BE2C (cell line): ENCODE measurements around the gene THSD4.

Experiments used
- DNase-seq: peaks from one replicate; pipeline ENCODE4 v3.0.0-alpha.2; 2020
- H3K27me3 ChIP-seq: fragments of 250-450 bp; sonication (Bioruptor Pico); 2 replicates; pipeline ENCODE4 v1.5.1; 2020; ENCODE audit warnings: mild to moderate bottlenecking
- H3K36me3 ChIP-seq: fragments of 250-450 bp; sonication (Bioruptor Pico); 2 replicates; pipeline ENCODE4 v1.5.1; 2020; ENCODE audit warnings: mild to moderate bottlenecking
- H3K4me1 ChIP-seq: fragments of 250-450 bp; sonication (Bioruptor Pico); 2 replicates; pipeline ENCODE4 v1.5.1; 2020
- H3K4me3 ChIP-seq: 2 replicates; pipeline ENCODE4 v1.5.1; 2011; ENCODE audit warnings: low read depth, low read length
- H3K9me3 ChIP-seq: fragments of 250-450 bp; sonication (Bioruptor Pico); 2 replicates; pipeline ENCODE4 v1.5.1; 2020
- TF ChIP-seq, protein P1 (sequence below): IDR thresholded peaks from 2 replicates; pipeline ENCODE4 v1.5.1; 2012; ENCODE audit warnings: mild to moderate bottlenecking, low read depth, low read length

Gene THSD4

GRCh38 chr15:71380345-71380744 lies 265.1 kb downstream of the THSD4 start:
- DNase-seq = no peak
- TF ChIP-seq, protein P1, sequence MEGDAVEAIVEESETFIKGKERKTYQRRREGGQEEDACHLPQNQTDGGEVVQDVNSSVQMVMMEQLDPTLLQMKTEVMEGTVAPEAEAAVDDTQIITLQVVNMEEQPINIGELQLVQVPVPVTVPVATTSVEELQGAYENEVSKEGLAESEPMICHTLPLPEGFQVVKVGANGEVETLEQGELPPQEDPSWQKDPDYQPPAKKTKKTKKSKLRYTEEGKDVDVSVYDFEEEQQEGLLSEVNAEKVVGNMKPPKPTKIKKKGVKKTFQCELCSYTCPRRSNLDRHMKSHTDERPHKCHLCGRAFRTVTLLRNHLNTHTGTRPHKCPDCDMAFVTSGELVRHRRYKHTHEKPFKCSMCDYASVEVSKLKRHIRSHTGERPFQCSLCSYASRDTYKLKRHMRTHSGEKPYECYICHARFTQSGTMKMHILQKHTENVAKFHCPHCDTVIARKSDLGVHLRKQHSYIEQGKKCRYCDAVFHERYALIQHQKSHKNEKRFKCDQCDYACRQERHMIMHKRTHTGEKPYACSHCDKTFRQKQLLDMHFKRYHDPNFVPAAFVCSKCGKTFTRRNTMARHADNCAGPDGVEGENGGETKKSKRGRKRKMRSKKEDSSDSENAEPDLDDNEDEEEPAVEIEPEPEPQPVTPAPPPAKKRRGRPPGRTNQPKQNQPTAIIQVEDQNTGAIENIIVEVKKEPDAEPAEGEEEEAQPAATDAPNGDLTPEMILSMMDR = no peak
- peaks cover 2% of the 10 kb centered on the region; the same call in 1 of the 2 replicates for H3K4me1 ChIP-seq
- no peaks in the 10 kb centered on the region for H3K9me3 ChIP-seq
- no peak overlapping the region for H3K4me3 ChIP-seq
- no peaks in the 10 kb centered on the region for H3K27me3 ChIP-seq
- no peaks in the 10 kb centered on the region for H3K36me3 ChIP-seq

GRCh38 chr15:71384501-71384900 lies 269.2 kb downstream of the THSD4 start:
- no peaks in the 10 kb centered on the region for H3K9me3 ChIP-seq
- no peaks in the 10 kb centered on the region for H3K27me3 ChIP-seq
- no peak for DNase-seq
- TF ChIP-seq, protein P1 = no peak
- H3K4me3 ChIP-seq = no peak overlapping the region
- no peaks in the 10 kb centered on the region for H3K36me3 ChIP-seq
- peaks cover 2% of the 10 kb centered on the region; the same call in 1 of the 2 replicates for H3K4me1 ChIP-seq

DNA sequence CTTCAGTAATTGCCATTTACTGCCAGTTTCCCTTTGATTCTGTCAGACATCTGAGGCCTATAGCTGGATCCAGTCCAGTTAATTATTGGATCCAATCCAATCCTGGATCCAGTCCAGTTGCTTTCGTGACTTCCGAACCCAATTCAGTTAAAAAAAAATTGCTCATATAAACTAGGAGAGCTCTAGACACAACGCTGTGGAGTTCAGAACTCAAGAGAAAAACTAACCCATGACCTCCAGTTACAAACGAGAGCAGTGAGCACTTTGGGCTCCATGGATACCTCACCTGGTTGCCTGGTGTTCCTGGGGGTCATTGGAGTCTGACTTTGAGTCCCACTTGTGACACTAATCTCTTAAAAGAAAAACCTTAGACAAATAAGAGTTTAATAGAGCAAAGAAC lies 269.8 kb downstream of the THSD4 start:
- Histone ChIP-seq H3K9me3 (no peaks in the 10 kb centered on the region), H3K4me1 (peaks cover 2% of the 10 kb centered on the region; the same call in 1 of the 2 replicates)
- no peak for DNase-seq

GRCh38 chr15:71385457-71385856 lies 270.2 kb downstream of the THSD4 start:
- Histone ChIP-seq H3K27me3 (no peaks in the 10 kb centered on the region), H3K9me3 (no peaks in the 10 kb centered on the region), H3K36me3 (no peaks in the 10 kb centered on the region), H3K4me3 (no peak overlapping the region), H3K4me1 (peaks cover 2% of the 10 kb centered on the region; the same call in 1 of the 2 replicates)
- DNase-seq = no peak
- TF ChIP-seq, protein P1 = no peak

More for the DNA sequence above, 269.8 kb downstream of the THSD4 start:
- H3K36me3 ChIP-seq = no peaks in the 10 kb centered on the region
- no peak overlapping the region for H3K4me3 ChIP-seq
- TF ChIP-seq, protein P1 = no peak
- H3K27me3 ChIP-seq = no peaks in the 10 kb centered on the region

GRCh38 chr15:71386005-71386404 lies 270.7 kb downstream of the THSD4 start:
- DNase-seq = no peak
- no peaks in the 10 kb centered on the region for H3K9me3 ChIP-seq
- peaks cover 2% of the 10 kb centered on the region; the same call in 1 of the 2 replicates for H3K4me1 ChIP-seq
- no peaks in the 10 kb centered on the region for H3K36me3 ChIP-seq
- TF ChIP-seq, protein P1 = no peak
- no peak overlapping the region for H3K4me3 ChIP-seq
- H3K27me3 ChIP-seq = no peaks in the 10 kb centered on the region

GRCh38 chr15:71386448-71387236 lies 271.4 kb downstream of the THSD4 start:
- H3K27me3 ChIP-seq = no peaks in the 10 kb centered on the region
- no peak overlapping the region for H3K4me3 ChIP-seq
- TF ChIP-seq, protein P1 = peak; percentile 41; the same call in 1 of the 2 replicates
- DNase-seq = no peak
- H3K9me3 ChIP-seq = no peaks in the 10 kb centered on the region
- no peaks in the 10 kb centered on the region for H3K36me3 ChIP-seq
- peaks cover 2% of the 10 kb centered on the region; the same call in 1 of the 2 replicates for H3K4me1 ChIP-seq
